Astrocyte (in vitro differentiated cells and primary cell): ENCODE measurements around the gene FUBP3. TPM values are rescaled to one million over a fixed set of nuclear protein-coding genes. Genes with fewer than 3 reads are reported as not detected.

Source experiments
- DNase-seq: peaks from one replicate; pipeline ENCODE4 v3.0.0-alpha.2; 2010; ENCODE audit warnings: low read depth
- FAIRE-seq: peaks from 2 replicates; lab custom pipeline; 2011; peaks lifted over from hg19 to GRCh38; lab: Jason Lieb, UNC
- H2AFZ ChIP-seq: 2 replicates; pipeline ENCODE4 v1.6.0; 2012; ENCODE audit warnings: low read depth, low read length, inconsistent platforms
- H3K27ac ChIP-seq: 2 replicates; pipeline ENCODE4 v1.5.1; 2011; ENCODE audit warnings: low read depth, low read length, inconsistent platforms
- H3K27me3 ChIP-seq: 2 replicates; pipeline ENCODE4 v1.6.0; 2011; ENCODE audit warnings: low read length, inconsistent platforms; ENCODE audit not compliant: insufficient read depth
- H3K36me3 ChIP-seq: 2 replicates; pipeline ENCODE4 v1.5.1; 2011; ENCODE audit warnings: low read length, inconsistent platforms; ENCODE audit not compliant: insufficient read depth
- H3K4me1 ChIP-seq: 2 replicates; pipeline ENCODE4 v1.5.1; 2011; ENCODE audit warnings: low read length, inconsistent platforms; ENCODE audit not compliant: insufficient read depth
- H3K4me2 ChIP-seq: 2 replicates; pipeline ENCODE4 v1.6.0; 2012; ENCODE audit warnings: low read length, inconsistent platforms
- H3K4me3 ChIP-seq: 2 replicates; pipeline ENCODE4 v1.5.1; 2011; ENCODE audit warnings: low read depth, mild to moderate bottlenecking, low read length, inconsistent platforms; ENCODE audit not compliant: insufficient read depth
- H3K79me2 ChIP-seq: 2 replicates; pipeline ENCODE4 v1.6.0; 2012; ENCODE audit warnings: mild to moderate bottlenecking, low read length, inconsistent platforms; ENCODE audit not compliant: insufficient read depth
- H3K9ac ChIP-seq: 2 replicates; pipeline ENCODE4 v1.6.0; 2012; ENCODE audit warnings: mild to moderate bottlenecking, low read length, inconsistent platforms
- H3K9me3 ChIP-seq: 2 replicates; pipeline ENCODE4 v1.5.1; 2012; ENCODE audit warnings: low read depth, mild to moderate bottlenecking, low read length, inconsistent platforms; ENCODE audit not compliant: insufficient read depth
- H4K20me1 ChIP-seq: 2 replicates; pipeline ENCODE4 v1.6.0; 2012; ENCODE audit warnings: low read length, inconsistent platforms; ENCODE audit not compliant: insufficient read depth
- H3K27ac Mint-ChIP-seq: one replicate; pipeline ENCODE4 v1.8.0; 2021; ENCODE audit warnings: mild to moderate bottlenecking, mixed read lengths; ENCODE audit not compliant: unreplicated experiment
- H3K27me3 Mint-ChIP-seq: one replicate; pipeline ENCODE4 v1.8.0; 2021; ENCODE audit warnings: low read depth, mixed read lengths; ENCODE audit not compliant: unreplicated experiment
- H3K36me3 Mint-ChIP-seq: one replicate; pipeline ENCODE4 v1.8.0; 2021; ENCODE audit warnings: low read depth, mixed read lengths; ENCODE audit not compliant: unreplicated experiment
- H3K4me1 Mint-ChIP-seq: one replicate; pipeline ENCODE4 v1.8.0; 2021; ENCODE audit warnings: low read depth, mixed read lengths; ENCODE audit not compliant: unreplicated experiment
- H3K4me3 Mint-ChIP-seq: one replicate; pipeline ENCODE4 v1.8.0; 2021; ENCODE audit warnings: mild to moderate bottlenecking, moderate library complexity, mixed read lengths; ENCODE audit not compliant: unreplicated experiment
- H3K9me3 Mint-ChIP-seq: one replicate; pipeline ENCODE4 v1.8.0; 2021; ENCODE audit warnings: mild to moderate bottlenecking, mixed read lengths; ENCODE audit not compliant: unreplicated experiment
- EZH2 ChIP-seq: IDR thresholded peaks from 2 replicates; pipeline ENCODE4 v1.6.1; 2012; ENCODE audit warnings: mild to moderate bottlenecking, low read length, inconsistent platforms; ENCODE audit not compliant: insufficient read depth
- total RNA-seq: library from RNA; stranded (reverse); gene quantifications from 2 replicates; pipeline ENCODE4 v1.2.1, GENCODE V29; 2021
- TF ChIP-seq, protein P1 (sequence below): IDR thresholded peaks from 2 replicates; pipeline ENCODE4 v1.5.1; 2011; ENCODE audit warnings: low read depth, mild to moderate bottlenecking, inconsistent platforms, low read length, moderate library complexity; ENCODE audit not compliant: insufficient read depth

The FUBP3 gene
- total RNA-seq, 1 donor from 2014 or later, result 64.6 TPM

DNA sequence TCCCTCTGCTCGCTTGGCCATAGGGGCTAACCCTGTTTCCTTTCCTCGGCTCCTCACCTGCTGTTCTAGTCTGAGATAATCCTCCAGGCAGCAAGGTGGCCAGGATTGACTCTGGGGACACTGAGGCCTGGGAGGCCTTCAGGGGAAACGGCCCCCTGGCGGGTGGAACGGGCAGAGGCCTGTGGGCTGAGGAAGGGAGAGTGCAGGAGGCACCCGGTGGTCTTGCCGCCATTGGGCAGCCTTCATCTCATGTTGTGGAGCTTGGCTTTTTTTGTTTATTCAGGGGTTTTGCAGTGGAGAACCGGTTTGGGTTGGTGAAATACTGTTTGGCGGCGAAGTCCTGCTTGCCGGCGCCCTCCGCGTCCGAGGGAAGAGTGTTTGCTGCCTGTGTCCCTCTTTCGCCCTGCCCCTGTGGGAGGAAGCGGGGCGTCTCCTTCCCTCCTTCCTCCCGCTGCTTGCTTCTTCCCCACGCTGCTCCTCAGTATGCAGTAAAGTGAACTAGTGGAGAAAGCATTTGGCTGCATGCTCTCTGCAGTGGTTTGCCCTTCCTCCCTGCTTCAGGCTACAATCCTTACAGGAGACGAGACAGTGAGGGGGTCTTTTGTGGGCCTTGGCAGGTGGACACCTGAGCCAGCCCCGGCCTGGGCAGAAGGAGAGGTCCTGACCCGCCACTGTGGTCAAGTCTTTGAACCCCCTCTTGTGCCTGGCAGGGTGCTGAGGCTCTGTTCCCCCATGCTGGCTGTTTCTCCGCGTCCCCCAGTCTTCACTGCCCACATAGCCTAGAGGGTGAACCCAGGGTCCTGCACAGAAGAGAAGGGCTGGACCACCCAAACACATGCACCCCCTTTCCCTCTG, 54.2 kb downstream of the FUBP3 start:
- H4K20me1 ChIP-seq, result peaks cover 20% of the 10 kb centered on the region
- no peak overlapping the region for H3K27ac Mint-ChIP-seq
- no peak overlapping the region for H3K4me2 ChIP-seq
- peaks cover 15% of the 10 kb centered on the region for H3K36me3 Mint-ChIP-seq
- H3K4me1 ChIP-seq, result no peaks in the 10 kb centered on the region
- H3K4me3 ChIP-seq, result no peak overlapping the region
- FAIRE-seq (no peak), DNase-seq (no peak)
- no peaks in the 10 kb centered on the region for H3K27me3 Mint-ChIP-seq
- no peaks in the 10 kb centered on the region for H3K79me2 ChIP-seq
- no peak overlapping the region for H3K4me3 Mint-ChIP-seq
- no peak overlapping the region for H2AFZ ChIP-seq
- no peaks in the 10 kb centered on the region for H3K4me1 Mint-ChIP-seq
- no peak overlapping the region for H3K27ac ChIP-seq
- peaks cover 18% of the 10 kb centered on the region for H3K36me3 ChIP-seq
- no peaks in the 10 kb centered on the region for H3K27me3 ChIP-seq
- H3K9ac ChIP-seq, result no peak overlapping the region
- no peaks in the 10 kb centered on the region for H3K9me3 ChIP-seq
- H3K9me3 Mint-ChIP-seq, result no peaks in the 10 kb centered on the region
- TF ChIP-seq, protein P1, sequence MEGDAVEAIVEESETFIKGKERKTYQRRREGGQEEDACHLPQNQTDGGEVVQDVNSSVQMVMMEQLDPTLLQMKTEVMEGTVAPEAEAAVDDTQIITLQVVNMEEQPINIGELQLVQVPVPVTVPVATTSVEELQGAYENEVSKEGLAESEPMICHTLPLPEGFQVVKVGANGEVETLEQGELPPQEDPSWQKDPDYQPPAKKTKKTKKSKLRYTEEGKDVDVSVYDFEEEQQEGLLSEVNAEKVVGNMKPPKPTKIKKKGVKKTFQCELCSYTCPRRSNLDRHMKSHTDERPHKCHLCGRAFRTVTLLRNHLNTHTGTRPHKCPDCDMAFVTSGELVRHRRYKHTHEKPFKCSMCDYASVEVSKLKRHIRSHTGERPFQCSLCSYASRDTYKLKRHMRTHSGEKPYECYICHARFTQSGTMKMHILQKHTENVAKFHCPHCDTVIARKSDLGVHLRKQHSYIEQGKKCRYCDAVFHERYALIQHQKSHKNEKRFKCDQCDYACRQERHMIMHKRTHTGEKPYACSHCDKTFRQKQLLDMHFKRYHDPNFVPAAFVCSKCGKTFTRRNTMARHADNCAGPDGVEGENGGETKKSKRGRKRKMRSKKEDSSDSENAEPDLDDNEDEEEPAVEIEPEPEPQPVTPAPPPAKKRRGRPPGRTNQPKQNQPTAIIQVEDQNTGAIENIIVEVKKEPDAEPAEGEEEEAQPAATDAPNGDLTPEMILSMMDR, result no peak
- TF ChIP-seq EZH2, result no peak

- no peaks in the 10 kb centered on the region for H3K9me3 ChIP-seq
- FAIRE-seq, result no peak
- no peaks in the 10 kb centered on the region for H3K79me2 ChIP-seq
- no peak overlapping the region for H3K9ac ChIP-seq
- TF ChIP-seq, protein P1, result no peak
- no peak for TF ChIP-seq EZH2
- Mint-ChIP-seq H3K9me3 (no peaks in the 10 kb centered on the region), H3K36me3 (peaks cover 15% of the 10 kb centered on the region), H3K27me3 (no peaks in the 10 kb centered on the region), H3K4me3 (no peak overlapping the region), H3K27ac (no peak overlapping the region), H3K4me1 (no peaks in the 10 kb centered on the region)
- peaks cover 20% of the 10 kb centered on the region for H4K20me1 ChIP-seq
- H3K36me3 ChIP-seq, result peaks cover 18% of the 10 kb centered on the region
- no peak overlapping the region for H3K4me3 ChIP-seq
- no peak overlapping the region for H3K27ac ChIP-seq
- DNase-seq, result no peak
- no peak overlapping the region for H3K4me2 ChIP-seq
- H3K27me3 ChIP-seq, result no peaks in the 10 kb centered on the region
- no peak overlapping the region for H2AFZ ChIP-seq
- no peaks in the 10 kb centered on the region for H3K4me1 ChIP-seq
Measured at GRCh38 chr9:130634191-130634768, 54.9 kb downstream of the FUBP3 start.

DNA sequence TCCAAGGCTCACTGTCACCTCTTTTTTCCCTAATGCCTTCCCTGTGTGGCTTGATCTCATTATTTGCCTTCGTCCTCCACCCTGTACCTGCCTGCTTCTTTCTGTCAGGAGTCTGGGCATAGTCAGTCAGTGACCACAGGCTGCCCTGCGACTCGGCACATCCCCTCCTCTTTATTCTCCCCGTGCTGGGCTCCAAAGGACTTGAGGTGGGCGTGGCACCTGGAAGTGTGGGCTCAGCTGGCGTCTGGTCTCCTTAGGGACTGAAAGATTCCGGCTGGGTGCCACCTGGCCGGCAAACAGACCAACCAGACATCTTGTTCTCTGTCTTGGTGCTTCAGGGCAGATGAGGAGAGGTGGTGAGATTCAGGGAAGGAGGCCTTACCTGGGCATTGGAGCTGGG, 55.4 kb downstream of the FUBP3 start:
- DNase-seq (no peak), FAIRE-seq (no peak)
- H3K27me3 Mint-ChIP-seq, result no peaks in the 10 kb centered on the region
- H3K36me3 Mint-ChIP-seq, result peaks cover 17% of the 10 kb centered on the region
- no peak overlapping the region for H3K27ac Mint-ChIP-seq
- Histone ChIP-seq H3K4me2 (no peak overlapping the region), H4K20me1 (peaks cover 17% of the 10 kb centered on the region), H3K27me3 (no peaks in the 10 kb centered on the region), H3K9me3 (no peaks in the 10 kb centered on the region), H3K9ac (no peak overlapping the region), H3K4me1 (no peaks in the 10 kb centered on the region), H2AFZ (no peak overlapping the region), H3K79me2 (no peaks in the 10 kb centered on the region), H3K27ac (no peak overlapping the region), H3K36me3 (peaks cover 16% of the 10 kb centered on the region), H3K4me3 (no peak overlapping the region)
- no peak overlapping the region for H3K4me3 Mint-ChIP-seq
- TF ChIP-seq EZH2, result no peak
- TF ChIP-seq, protein P1, result no peak
- H3K9me3 Mint-ChIP-seq, result no peaks in the 10 kb centered on the region
- H3K4me1 Mint-ChIP-seq, result no peaks in the 10 kb centered on the region
